Esophagus squamous epithelium (tissue), 5 donors: ENCODE data around the gene ZNF584. TPM values are rescaled to one million over a fixed set of nuclear protein-coding genes. Genes with fewer than 3 reads are reported as not detected.
A peak's percentile ranks its signal among the peaks of the same experiment; 100 is the strongest.

Experiments used
- DNase-seq: peaks from one replicate; lab custom pipeline; 2025; lab: John Stamatoyannopoulos, UW
- H3K27ac ChIP-seq, 4 donors: fragments of 200-600 bp; sonication (generic); one replicate each; pipeline ENCODE4 v1.5.1; 2016 to 2019; ENCODE audit warnings: mild to moderate bottlenecking in 1 of 4
- H3K27me3 ChIP-seq, 4 donors: fragments of 200-600 bp; sonication (generic); 1 replicate in 3 of 4; 2 replicates in 1 of 4; pipeline versions ENCODE4 v1.5.1 to v1.6.0; 2017 to 2021; ENCODE audit warnings: antibody characterized with exemption in 1 of 4
- H3K36me3 ChIP-seq, 3 donors: fragments of 200-600 bp; sonication (generic); one replicate each; pipeline ENCODE4 v1.5.1; 2016 to 2019
- H3K4me1 ChIP-seq, 3 donors: fragments of 200-600 bp; sonication (generic); one replicate each; pipeline ENCODE4 v1.5.1; 2017 to 2019
- H3K4me3 ChIP-seq, 4 donors: fragments of 200-600 bp; sonication (generic); 1 replicate in 3 of 4; 2 replicates in 1 of 4; pipeline ENCODE4 v1.5.1; 2016 to 2019; ENCODE audit warnings: mild to moderate bottlenecking in 2 of 4, moderate library complexity in 1 of 4
- H3K9me3 ChIP-seq, 3 donors: fragments of 200-600 bp; sonication (generic); one replicate each; pipeline ENCODE4 v1.5.1; 2016 to 2019
- CTCF ChIP-seq, 6 experiments: fragments of 450-650 bp in 4 of 6; fragments of 200-600 bp in 2 of 6; sonication (generic) in 2 of 6; IDR thresholded peaks; one replicate each; pipeline ENCODE4 v1.5.1; 2016 to 2019; ENCODE audit warnings: antibody characterized with exemption in 6 of 6, mild to moderate bottlenecking in 4 of 6, moderate library complexity in 4 of 6
- POLR2A ChIP-seq, 4 donors: fragments of 450-650 bp; IDR thresholded peaks; one replicate each; pipeline ENCODE4 v1.6.1; 2017; ENCODE audit warnings: antibody characterized with exemption in 4 of 4, mild to moderate bottlenecking in 4 of 4, moderate library complexity in 3 of 4
- WGBS, 2 donors: methylation state at CpG; one replicate each; pipeline ENCODE4 v1.1.5; 2018; 5-methylcytosine and 5-hydroxymethylcytosine counted together
- intact Hi-C: fragments of 100-400 bp; cut with DNase I; formaldehyde crosslinking; loops from one replicate; pipeline ENCODE4 v1.15.0; 2022
- total RNA-seq, 4 donors: library from RNA; depleted of rRNA; stranded (reverse); fragments of >200 nt; gene quantifications; one replicate each; pipeline ENCODE4 v1.1.0, GENCODE V29; 2016
- donor health status: DM: yes; HTN: yes; CAD: no.

Gene ZNF584
- total RNA-seq, 4 donors from 2014 or later = 8.5 to 13.4 (median 9.4) TPM

- Histone ChIP-seq H3K4me1 (peaks cover 16 to 35% (median 22%) of the 10 kb centered on the region in 3 donors), H3K4me3 (peak overlapping the region in 3 of 4 donors; percentile 96 to 100 (median 98)), H3K27me3 (no peaks in the 10 kb centered on the region), H3K9me3 (no peaks in the 10 kb centered on the region), H3K36me3 (peaks cover 0 to 11% (median 0%) of the 10 kb centered on the region in 3 donors), H3K27ac (peak overlapping the region in 3 of 4 donors; percentile 91 to 96 (median 92))
- no peak for DNase-seq
- intact Hi-C loops = no loop called here
- no peak for TF ChIP-seq POLR2A (IDR thresholded peaks at IDR 0.05)
- TF ChIP-seq CTCF (IDR thresholded peaks at IDR 0.05) = peak in 2 of 6 experiments; percentile 15 to 41
- 51 to 62% methylated on average over 6 of the region's 10 CpGs for WGBS, 2 donors
Observed at GRCh38 chr19:58406818-58407657, 1.4 kb upstream of the ZNF584 start.

- 20 to 38% methylated on average over 5 to 17 of the region's 22 CpGs for WGBS, 2 donors
Observed at GRCh38 chr19:58407658-58408151, 744 bp upstream of the ZNF584 start.

GRCh38 chr19:58409010-58409790, 751 bp downstream of the ZNF584 start:
- Histone ChIP-seq H3K4me3 (peak overlapping the region; percentile 86 to 100 (median 97)), H3K27ac (peak overlapping the region; percentile 91 to 96 (median 93)), H3K27me3 (no peaks in the 10 kb centered on the region), H3K4me1 (peaks cover 14 to 30% (median 21%) of the 10 kb centered on the region in 3 donors), H3K36me3 (peaks cover 0 to 22% (median 0%) of the 10 kb centered on the region in 3 donors), H3K9me3 (no peaks in the 10 kb centered on the region)
- 12 to 13% methylated on average over 6 to 8 of the region's 34 CpGs for WGBS, 2 donors
- intact Hi-C loops = no loop called here
- no peak for TF ChIP-seq CTCF (IDR thresholded peaks at IDR 0.05)
- TF ChIP-seq POLR2A (IDR thresholded peaks at IDR 0.05) = no peak
- DNase-seq = no peak

More at GRCh38 chr19:58407658-58408151, 744 bp upstream of the ZNF584 start:
- Histone ChIP-seq H3K9me3 (no peaks in the 10 kb centered on the region), H3K4me3 (peak overlapping the region; percentile 86 to 100 (median 97)), H3K4me1 (peaks cover 14 to 30% (median 21%) of the 10 kb centered on the region in 3 donors), H3K27me3 (no peaks in the 10 kb centered on the region), H3K36me3 (peaks cover 0 to 11% (median 0%) of the 10 kb centered on the region in 3 donors), H3K27ac (peak overlapping the region; percentile 91 to 96 (median 93))
- DNase-seq = no peak
- intact Hi-C loops = no loop called here
- TF ChIP-seq POLR2A (IDR thresholded peaks at IDR 0.05) (no peak), CTCF (IDR thresholded peaks at IDR 0.05) (no peak)

GRCh38 chr19:58416604-58417003, 8.2 kb downstream of the ZNF584 start:
- H3K9me3 ChIP-seq = peaks cover 0 to 18% (median 12%) of the 10 kb centered on the region in 3 donors
- no peak for DNase-seq
- no peaks in the 10 kb centered on the region for H3K4me1 ChIP-seq
- TF ChIP-seq POLR2A (IDR thresholded peaks at IDR 0.05) = no peak
- TF ChIP-seq CTCF (IDR thresholded peaks at IDR 0.05) = no peak
- intact Hi-C loops = no loop called here
- 93 to 94% methylated on average over 5 of the region's 5 CpGs for WGBS, 2 donors
- H3K27me3 ChIP-seq = no peaks in the 10 kb centered on the region
- no peak overlapping the region for H3K27ac ChIP-seq
- H3K4me3 ChIP-seq = no peak overlapping the region
- H3K36me3 ChIP-seq = peaks cover 28 to 88% (median 35%) of the 10 kb centered on the region in 3 donors
